Measurements from ENCODE around the gene NSD2. TPM values are rescaled to one million over a fixed set of nuclear protein-coding genes. Genes with fewer than 3 reads are reported as not detected.

The NSD2 gene
- total RNA-seq, 2 donors from 2014 or later: 23.8 to 36.3 TPM

DNA sequence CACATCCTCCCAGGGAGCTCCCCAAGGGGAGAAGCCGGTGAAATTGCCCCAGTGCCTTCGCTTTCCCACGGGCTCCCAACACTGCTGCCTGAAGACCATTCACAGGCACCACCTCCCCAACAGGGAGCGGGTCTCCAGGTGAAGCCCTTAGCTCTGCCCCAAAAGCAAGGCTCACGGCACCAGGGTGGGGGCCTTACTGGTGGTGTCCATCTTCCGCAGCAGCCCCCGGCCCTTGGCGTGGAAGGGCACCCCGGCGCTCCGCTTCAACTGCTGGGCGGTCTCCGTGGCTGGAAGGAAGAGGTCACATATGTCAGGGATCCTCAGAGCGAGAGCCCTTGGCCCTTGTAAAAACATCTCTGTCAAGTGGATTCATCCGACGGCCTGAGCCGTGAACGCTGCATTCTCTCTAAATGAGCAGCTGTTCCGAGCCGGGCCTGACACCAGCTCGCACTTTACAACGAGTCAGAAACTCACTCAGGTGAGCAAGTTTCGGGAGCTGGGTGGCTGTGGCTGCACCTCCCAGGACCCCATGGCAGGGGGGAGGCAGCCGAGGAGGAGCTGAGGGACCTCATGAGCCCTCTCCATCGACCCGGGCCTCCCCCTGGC lies 116.6 kb downstream of the NSD2 start:
- Histone ChIP-seq H3K27ac (no peak overlapping the region), H3K27me3 (no peaks in the 10 kb centered on the region), H3K9me3 (no peaks in the 10 kb centered on the region), H3K4me3 (no peak overlapping the region), H3K36me3 (peaks cover 85% of the 10 kb centered on the region), H3K4me1 (peaks cover 0 to 13% of the 10 kb centered on the region in 2 donors)
- TF ChIP-seq, protein P1, sequence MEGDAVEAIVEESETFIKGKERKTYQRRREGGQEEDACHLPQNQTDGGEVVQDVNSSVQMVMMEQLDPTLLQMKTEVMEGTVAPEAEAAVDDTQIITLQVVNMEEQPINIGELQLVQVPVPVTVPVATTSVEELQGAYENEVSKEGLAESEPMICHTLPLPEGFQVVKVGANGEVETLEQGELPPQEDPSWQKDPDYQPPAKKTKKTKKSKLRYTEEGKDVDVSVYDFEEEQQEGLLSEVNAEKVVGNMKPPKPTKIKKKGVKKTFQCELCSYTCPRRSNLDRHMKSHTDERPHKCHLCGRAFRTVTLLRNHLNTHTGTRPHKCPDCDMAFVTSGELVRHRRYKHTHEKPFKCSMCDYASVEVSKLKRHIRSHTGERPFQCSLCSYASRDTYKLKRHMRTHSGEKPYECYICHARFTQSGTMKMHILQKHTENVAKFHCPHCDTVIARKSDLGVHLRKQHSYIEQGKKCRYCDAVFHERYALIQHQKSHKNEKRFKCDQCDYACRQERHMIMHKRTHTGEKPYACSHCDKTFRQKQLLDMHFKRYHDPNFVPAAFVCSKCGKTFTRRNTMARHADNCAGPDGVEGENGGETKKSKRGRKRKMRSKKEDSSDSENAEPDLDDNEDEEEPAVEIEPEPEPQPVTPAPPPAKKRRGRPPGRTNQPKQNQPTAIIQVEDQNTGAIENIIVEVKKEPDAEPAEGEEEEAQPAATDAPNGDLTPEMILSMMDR (IDR thresholded peaks at IDR 0.05): no peak
- no peak for DNase-seq (ENCODE audit: low spot score)

DNA sequence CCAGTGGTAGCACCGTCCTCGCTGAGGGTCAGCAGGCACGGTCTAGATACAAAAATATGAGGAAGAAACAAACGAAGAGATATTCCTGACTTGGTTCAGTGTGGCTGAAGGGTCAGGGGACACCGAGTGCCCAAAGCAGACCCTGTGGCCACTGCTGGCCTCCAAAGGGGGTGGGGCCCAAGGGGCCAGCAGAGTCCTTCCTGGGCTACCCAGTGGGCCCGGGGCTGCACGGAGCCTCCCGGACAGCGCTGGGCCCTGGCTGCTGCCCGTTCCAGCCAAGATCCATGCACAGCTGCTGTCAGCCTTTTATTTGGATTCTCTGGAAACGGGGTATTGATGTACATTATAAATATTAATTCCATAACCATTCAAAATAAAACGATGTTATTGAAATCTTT lies 117.1 kb downstream of the NSD2 start:
- DNase-seq (ENCODE audit: low spot score): no peak
- peaks cover 0 to 13% of the 10 kb centered on the region in 2 donors for H3K4me1 ChIP-seq
- peaks cover 80% of the 10 kb centered on the region for H3K36me3 ChIP-seq

DNA sequence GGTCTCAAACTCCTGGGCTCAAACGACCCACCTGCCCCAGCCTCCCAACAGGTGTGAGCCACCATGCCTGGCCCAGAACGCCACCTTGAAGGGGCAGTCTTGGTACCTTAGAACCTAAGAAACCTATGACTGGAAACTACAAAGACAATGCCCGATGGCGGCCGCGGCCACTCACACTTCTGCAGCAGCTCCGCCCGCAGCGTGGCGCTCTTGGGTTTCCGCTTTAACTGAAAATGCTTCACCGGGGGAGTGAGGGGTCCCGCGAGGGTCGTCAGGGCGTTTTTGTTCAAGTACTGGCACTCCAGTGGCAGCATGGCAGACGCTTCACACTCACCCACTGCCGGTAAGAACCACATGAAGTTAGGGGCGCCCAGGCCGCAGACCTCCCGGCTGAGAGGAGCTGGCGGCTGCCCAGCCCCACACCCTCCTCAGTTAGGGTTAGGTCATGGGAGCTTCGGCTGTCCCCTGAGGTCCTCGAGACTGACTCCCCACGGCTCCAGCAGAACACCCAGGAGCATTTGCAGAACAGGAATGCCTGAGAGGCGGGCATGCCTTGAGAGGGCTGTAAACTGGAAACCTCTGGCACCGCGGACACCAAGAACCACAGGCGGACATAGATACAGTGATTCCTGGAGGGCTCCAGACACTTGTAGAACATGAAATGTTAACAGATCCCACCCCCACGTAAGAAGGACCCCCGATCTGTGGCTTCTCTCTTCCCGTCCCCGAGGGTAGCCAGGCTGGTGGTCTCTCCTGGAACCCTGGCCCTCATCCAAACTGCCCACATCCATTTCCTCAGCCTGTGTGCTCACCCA lies 118.5 kb downstream of the NSD2 start:
- Histone ChIP-seq H3K27ac (no peak overlapping the region), H3K9me3 (no peaks in the 10 kb centered on the region), H3K36me3 (peaks cover 65% of the 10 kb centered on the region), H3K27me3 (no peaks in the 10 kb centered on the region), H3K4me3 (no peak overlapping the region), H3K4me1 (peaks cover 0 to 6% of the 10 kb centered on the region in 2 donors)
- TF ChIP-seq, protein P1 (IDR thresholded peaks at IDR 0.05): no peak
- DNase-seq (ENCODE audit: low spot score): peak; percentile 36

More for the DNA sequence above, 117.1 kb downstream of the NSD2 start:
- TF ChIP-seq, protein P1 (IDR thresholded peaks at IDR 0.05): no peak
- Histone ChIP-seq H3K4me3 (no peak overlapping the region), H3K27ac (no peak overlapping the region), H3K9me3 (no peaks in the 10 kb centered on the region), H3K27me3 (no peaks in the 10 kb centered on the region)

DNA sequence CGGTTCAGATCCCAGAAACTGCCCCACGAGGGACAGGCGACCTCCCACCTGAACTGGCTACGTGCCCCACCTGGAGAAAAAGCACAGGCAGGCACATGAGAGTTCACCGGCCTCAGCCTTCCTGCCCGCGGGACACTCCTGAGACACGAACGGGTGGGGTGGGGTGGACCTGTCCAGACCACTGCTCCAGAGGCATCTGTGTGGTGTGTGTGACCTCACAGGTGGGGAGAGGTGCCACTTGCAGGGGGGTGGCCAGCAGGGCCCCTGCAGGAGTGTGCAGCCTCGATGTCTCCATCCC lies 119.1 kb downstream of the NSD2 start:
- no peaks in the 10 kb centered on the region for H3K9me3 ChIP-seq
- peaks cover 0 to 6% of the 10 kb centered on the region in 2 donors for H3K4me1 ChIP-seq
- H3K36me3 ChIP-seq: peaks cover 60% of the 10 kb centered on the region

DNA sequence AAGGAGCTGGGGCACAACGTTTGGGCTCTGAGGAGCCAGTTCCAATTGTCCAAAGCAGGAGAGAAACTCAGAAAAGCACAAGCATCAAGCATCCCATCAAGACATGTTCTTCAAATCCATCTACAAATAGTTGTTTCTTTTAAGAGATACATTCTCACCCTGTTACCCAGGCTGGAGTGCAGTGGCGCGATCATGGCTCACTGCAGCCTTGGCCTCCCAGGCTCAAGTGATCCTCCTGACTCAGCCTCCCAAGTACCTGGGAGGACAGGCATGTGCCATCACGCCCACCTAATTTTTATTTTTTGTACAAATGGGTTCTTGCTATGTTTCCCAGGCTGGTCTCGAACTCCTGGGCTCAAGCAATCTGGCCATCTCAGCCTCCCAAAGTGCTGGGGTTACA lies 119.5 kb downstream of the NSD2 start:
- Histone ChIP-seq H3K36me3 (peaks cover 56% of the 10 kb centered on the region), H3K4me1 (peaks cover 0 to 6% of the 10 kb centered on the region in 2 donors), H3K27ac (no peak overlapping the region), H3K27me3 (no peaks in the 10 kb centered on the region), H3K9me3 (no peaks in the 10 kb centered on the region), H3K4me3 (no peak overlapping the region)
- DNase-seq (ENCODE audit: low spot score): no peak
- TF ChIP-seq, protein P1 (IDR thresholded peaks at IDR 0.05): no peak

More for the DNA sequence above, 119.1 kb downstream of the NSD2 start:
- Histone ChIP-seq H3K27me3 (no peaks in the 10 kb centered on the region), H3K4me3 (no peak overlapping the region), H3K27ac (no peak overlapping the region)
- TF ChIP-seq, protein P1 (IDR thresholded peaks at IDR 0.05): no peak
- DNase-seq (ENCODE audit: low spot score): no peak

Measured in right atrium auricular region (tissue), 2 donors.